CD4-positive, alpha-beta T cell treated with Interleukin-10 for 1 hour (primary cell): Measurements from ENCODE around the gene AMFR.

Experiments used
- DNase-seq: peaks from one replicate; pipeline ENCODE4 v3.0.0-alpha.2; 2020

Gene AMFR

DNA sequence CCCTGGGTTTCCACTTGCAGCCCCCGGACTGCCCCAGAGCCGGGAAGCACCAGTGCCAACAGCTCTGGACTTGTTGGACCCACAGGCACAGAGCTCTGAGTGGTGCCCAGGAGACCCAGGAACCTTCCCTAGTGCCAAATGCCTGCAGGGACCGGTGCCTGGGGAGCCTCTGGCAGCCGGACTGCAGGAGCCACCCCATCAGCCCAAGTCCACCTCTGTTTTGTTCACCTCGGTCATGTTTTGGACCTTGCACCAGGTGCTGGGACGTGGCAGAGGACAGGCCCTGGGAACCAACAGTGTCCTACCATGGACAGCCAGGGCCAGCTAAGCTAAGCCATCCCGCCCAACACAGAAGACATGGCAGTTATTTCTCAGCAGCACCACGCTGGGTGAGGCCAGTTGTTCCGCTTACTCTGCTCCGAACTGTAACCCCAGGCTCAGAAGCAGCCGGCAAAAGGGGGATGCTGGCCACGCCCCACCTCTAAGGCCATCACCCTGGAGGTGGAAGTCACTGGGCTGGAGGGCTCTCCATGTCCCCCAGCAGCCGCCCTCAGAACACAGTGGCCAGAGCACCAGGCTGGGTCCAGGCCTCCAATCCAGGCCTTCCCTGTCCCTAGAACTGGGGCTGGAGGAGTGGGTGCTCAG, 79.8 kb downstream of the AMFR start:
- no peak for DNase-seq

- DNase-seq = no peak
Observed at GRCh38 chr16:56344518-56345405, 80.6 kb downstream of the AMFR start.

DNA sequence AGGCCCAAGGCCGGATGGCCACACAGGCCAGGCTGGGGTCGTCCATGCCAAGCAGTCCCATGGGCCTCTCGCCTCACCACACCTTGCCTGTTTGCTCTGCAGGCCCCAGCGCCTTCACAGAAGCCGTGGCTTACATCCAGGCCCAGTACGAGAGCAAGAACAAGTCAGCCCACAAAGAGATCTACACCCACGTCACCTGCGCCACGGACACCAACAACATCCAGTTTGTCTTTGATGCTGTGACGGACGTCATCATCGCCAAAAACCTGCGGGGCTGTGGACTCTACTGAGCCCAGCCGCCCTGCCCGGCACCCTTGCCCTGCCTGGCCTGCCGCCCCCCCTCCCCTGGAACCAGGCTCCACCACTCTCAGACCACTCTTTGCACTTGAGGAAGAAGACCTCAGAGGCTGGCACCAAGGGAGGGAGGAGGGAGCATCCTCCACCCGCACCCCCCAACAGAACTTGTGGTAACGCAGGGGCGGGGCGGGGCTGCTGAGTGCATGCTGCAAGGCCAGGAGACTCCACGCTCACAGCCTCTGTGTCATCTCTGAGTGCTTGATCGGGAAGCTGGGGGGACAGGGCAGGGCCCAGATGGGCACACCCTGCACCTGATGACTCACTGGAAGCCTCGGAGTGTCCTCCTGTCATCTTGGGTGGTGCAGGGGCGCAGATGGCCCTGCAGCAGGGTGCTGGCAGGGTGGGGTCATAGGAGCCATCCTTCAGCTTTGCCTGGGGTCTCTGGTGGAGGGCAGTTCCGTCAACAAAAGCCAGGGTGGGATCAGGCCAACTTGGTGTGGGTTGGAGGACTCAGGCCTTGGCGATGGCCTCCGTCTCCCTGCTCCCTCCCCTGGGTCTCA, 81.5 kb downstream of the AMFR start:
- DNase-seq = no peak

- no peak for DNase-seq
Observed at GRCh38 chr16:56341656-56342399, 83.5 kb downstream of the AMFR start.

DNA sequence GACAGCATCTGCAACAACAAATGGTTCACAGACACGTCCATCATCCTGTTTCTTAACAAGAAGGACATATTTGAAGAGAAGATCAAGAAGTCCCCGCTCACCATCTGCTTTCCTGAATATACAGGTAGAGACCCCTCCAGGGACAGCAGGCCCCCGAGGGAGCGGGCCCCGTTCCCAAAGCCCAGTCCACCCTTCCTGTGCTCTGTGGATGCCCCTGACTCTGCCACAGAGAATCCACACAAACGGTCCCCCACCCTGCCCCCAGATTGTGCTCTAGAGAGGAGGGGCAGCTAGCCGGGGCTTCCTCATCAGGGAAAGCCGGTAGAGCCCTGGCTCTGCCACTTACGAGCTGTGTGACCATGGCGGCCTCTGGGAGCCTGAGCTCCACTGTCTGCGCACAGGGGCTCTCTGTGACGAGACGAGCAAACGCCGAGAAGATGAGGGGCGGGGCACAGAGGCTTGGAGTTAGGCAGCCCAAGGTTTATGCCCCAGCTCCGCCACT, 84.4 kb downstream of the AMFR start:
- DNase-seq = no peak

- no peak for DNase-seq
Observed at GRCh38 chr16:56340416-56340815, 84.9 kb downstream of the AMFR start.

GRCh38 chr16:56339431-56340195, 85.7 kb downstream of the AMFR start:
- no peak for DNase-seq

- no peak for DNase-seq
Observed at GRCh38 chr16:56338566-56339318, 86.6 kb downstream of the AMFR start.

DNA sequence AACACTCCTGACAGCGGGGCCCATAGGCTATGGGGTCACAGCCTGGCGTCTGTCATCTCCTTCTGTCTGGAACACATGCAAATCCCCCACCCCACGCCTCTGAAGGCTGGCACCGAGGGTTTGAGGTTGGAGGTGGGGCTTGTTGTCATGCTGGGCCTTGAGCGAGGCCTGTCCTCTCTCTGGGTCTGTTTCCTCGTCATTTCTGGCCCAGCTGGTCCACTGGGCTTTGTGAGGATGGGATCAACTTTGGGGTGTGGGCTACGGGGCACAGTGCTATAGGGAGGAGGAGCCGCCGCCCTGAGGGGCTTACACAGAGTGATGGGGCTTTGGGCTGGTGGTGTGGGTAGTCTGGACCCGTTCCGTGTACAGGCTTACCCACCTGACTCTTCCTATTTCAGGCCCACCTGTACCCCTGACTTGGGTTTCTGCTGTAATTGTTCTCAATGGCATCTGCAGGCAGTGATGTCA, 87.5 kb downstream of the AMFR start:
- no peak for DNase-seq

DNA sequence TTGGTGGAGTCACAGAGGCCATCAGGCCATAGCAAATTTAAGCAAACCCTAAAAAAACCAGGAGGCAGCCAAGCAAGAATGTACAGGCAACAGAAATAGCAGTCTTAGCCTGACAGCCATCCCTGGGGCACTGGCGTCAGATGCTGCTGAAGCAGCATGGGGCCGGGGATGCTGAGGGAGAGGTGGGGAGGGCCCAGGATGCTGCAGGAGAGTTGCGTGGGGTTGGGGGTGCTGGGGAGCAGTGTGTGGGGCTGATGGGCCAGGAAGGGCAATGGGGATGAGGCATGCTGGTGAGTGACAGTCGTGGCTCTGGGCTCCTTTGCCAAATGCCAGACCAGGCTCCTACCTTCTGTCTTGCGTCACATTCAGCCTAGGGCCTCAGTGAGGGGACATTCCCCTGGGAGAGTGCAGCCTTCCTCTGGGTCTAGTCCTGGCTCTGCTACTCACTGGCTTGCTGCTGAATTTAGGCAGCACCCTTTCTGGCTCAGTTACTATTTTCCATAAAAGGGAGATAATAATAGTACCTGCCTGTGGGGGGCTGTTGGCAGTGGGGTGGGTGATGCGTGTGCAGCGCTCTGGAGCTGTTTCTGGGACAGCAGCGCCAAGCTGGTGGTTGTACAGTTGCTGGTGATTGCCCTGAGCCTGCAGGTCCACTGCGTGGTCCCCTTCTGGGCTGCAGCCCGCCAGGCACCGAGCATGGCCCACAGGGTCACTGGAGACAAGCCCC, 88.1 kb downstream of the AMFR start:
- DNase-seq = no peak

DNA sequence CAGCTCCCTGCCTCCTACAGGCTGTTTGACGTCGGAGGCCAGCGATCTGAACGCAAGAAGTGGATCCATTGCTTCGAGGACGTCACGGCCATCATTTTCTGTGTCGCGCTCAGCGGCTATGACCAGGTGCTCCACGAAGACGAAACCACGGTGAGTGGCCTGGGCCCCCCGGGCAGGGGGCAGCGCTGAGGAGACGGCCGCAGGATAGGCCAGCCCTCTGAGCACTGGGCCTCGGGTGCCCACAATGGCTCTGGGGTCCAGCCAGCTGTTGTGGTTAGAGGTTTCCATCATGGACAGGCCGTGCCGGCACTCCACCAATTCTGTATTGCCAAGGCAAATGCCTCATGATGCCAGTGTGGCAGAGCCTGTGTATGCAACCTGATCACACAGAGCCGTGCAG, 88.6 kb downstream of the AMFR start:
- DNase-seq = no peak

DNA sequence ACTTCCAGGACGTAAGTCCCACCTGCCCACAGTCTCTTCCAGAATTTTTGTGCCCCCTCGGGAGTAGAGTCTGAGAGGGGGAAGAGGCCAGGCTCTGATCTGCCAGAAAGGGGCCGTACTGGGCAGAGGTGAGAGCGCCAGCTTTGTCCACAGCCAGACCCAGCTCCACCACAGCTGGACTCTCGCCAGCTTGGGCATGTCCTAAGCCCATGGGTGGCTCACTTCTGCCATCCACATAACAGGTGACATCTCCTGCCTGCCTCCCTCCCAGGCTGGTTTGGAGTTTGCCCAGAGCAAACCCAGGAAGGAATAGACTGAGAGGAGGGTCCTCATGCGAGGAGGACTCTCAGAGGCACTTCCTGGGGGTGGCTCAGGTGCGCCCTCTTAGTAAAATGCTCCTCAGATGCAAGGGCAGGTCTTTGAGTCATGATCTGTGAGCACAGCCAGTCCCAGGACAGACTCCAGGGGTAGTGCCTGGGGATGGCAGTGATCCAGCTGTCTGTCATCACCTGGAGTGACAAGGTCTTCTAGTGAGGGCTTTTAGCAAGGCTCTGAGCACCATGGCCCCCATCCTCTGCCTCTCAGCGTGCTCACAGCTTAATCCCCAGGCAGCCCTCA, 89.2 kb downstream of the AMFR start:
- no peak for DNase-seq

- no peak for DNase-seq
Observed at GRCh38 chr16:56334761-56335160, 90.6 kb downstream of the AMFR start.

GRCh38 chr16:56332464-56333079, 92.8 kb downstream of the AMFR start:
- DNase-seq = no peak

DNA sequence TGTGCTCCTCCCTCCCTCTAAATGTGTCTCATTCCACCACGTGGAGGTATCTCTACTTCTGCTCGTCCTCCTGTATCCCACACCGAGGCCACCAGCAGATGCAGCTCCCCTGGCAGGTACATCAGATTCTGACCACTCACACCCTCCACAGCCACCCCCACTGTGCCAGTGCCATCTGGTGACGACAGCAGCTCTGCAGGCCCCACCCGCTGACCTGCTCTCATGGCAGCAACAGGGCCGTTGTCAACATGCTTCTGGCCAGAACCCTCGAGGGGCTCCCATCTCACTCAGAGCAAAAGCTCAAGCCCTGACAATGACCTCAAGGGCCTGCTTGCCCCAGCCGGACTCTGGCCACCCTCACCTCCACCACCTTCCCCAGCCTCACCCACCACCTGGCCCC, 93.4 kb downstream of the AMFR start:
- no peak for DNase-seq

DNA sequence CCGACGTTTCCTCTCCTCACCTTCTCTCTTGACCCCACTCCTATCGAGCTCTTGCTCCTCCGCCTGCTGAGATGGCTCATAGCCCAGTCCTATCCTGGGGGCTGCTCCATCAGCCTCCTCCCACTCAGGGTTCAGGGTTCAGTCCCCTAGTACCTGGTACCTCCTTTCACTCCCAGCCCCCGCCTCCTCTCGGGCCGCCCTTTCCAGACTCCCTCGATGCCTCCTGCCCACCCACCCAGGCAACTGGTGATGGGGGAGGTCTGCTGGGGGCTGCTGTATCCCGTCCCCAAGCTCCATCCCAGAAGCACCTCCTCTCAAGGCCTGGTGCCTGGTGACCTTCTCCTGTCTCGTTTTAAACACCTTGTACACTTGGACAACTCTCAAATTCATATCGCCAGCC, 93.9 kb downstream of the AMFR start:
- DNase-seq = no peak

DNA sequence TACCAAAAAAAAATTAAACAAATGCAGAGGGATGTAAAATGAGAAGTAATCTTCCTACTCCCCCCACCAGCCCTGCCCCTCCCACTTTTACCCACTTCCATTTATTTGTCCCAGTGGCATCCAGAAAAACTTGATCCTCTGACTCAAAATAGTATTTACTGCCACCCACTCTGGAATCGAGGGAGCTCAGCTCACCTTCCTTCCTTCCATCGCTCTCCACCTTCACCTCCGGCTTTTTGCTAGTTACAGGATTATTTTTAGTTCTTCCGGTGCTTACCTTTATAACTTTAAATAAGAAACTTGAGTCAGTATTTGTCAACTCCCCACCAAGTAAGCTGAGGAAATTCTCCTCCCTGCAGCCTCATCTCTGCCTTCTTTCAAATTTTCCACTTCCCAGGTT, 94.9 kb downstream of the AMFR start:
- DNase-seq = no peak

- no peak for DNase-seq
Observed at GRCh38 chr16:56329887-56330286, 95.5 kb downstream of the AMFR start.
